ENCODE data around the gene ZNF574. TPM values are rescaled to one million over a fixed set of nuclear protein-coding genes. Genes with fewer than 3 reads are reported as not detected.

Gene ZNF574
- total and polyA plus RNA-seq, 2 of the 8 experiments (the other 6 are each of a cell fraction or from before 2014, with no cell fraction given), result 27.0 to 38.8 TPM

DNA sequence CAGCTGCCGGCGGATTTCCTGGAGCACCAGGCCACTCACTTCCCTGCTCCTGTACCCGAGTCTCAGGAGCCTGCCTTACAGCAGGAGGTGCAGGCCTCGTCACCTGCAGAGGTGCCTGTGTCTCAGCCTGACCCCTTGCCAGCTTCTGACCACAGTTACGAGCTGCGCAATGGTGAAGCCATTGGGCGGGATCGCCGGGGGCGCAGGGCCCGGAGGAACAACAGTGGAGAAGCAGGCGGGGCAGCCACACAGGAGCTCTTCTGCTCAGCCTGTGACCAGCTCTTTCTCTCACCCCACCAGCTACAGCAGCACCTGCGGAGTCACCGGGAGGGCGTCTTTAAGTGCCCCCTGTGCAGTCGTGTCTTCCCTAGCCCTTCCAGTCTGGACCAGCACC lies 3.3 kb downstream of the ZNF574 start:
- Histone ChIP-seq H3K9me3 (ENCODE audit: insufficient read depth in 2 of 2, low read depth in 1 of 2, low read length in 1 of 2) (no peaks in the 10 kb centered on the region), H3K23me2 (ENCODE audit: low read depth, low read length) (peaks cover 21% of the 10 kb centered on the region), H4K91ac (replicated peaks; ENCODE audit: insufficient read length, low read length) (no peak overlapping the region), H3K27ac (ENCODE audit: low read depth, low read length) (no peak overlapping the region), H4K8ac (ENCODE audit: extremely low read depth, insufficient read depth, low read length) (no peak overlapping the region; the same call in none of the 2 replicates), H2BK120ac (replicated peaks; ENCODE audit: low read depth, low read length) (no peak overlapping the region), H2BK5ac (ENCODE audit: low read depth, low read length) (no peak overlapping the region), H3K4me2 (ENCODE audit: insufficient read depth in 1 of 2, low read depth in 2 of 2, low read length in 2 of 2) (no peak overlapping the region), H3K14ac (ENCODE audit: insufficient read length) (no peak overlapping the region), H3K9ac (replicated peaks in 1 of 4; ENCODE audit: extremely low read depth in 1 of 4, low read depth in 3 of 4, low read length in 3 of 4) (no peak overlapping the region), H2AFZ (ENCODE audit: low read length) (no peak overlapping the region), H2BK15ac (ENCODE audit: low read length) (no peak overlapping the region), H2BK12ac (ENCODE audit: low read depth, low read length) (no peak overlapping the region), H2BK20ac (ENCODE audit: low read length) (no peak overlapping the region), H2AK5ac (ENCODE audit: low read depth, low read length) (no peak overlapping the region), H3K18ac (ENCODE audit: extremely low read depth, low read length) (no peak overlapping the region), H3K23ac (ENCODE audit: insufficient read length) (no peak overlapping the region), H3K79me2 (ENCODE audit: control insufficient read depth in 1 of 2, insufficient read depth in 2 of 2, low read length in 2 of 2) (peaks cover 22 to 41% of the 10 kb centered on the region in 2 experiments), H4K20me1 (replicated peaks in 1 of 2; ENCODE audit: control insufficient read depth in 1 of 2, insufficient read depth in 2 of 2, low read length in 2 of 2) (peaks cover 28 to 49% of the 10 kb centered on the region in 2 experiments), H3K36me3 (ENCODE audit: control insufficient read depth in 2 of 4, insufficient read depth in 4 of 4, low read length in 3 of 4) (peaks cover 17 to 38% (median 35%) of the 10 kb centered on the region in 4 experiments; a peak in 7 of 8 replicates), H3K4me1 (replicated peaks in 1 of 4; ENCODE audit: control insufficient read depth in 3 of 4, insufficient read depth in 4 of 4, low read length in 3 of 4) (peaks cover 0 to 4% (median 2%) of the 10 kb centered on the region in 4 experiments; a peak in 5 of 7 replicates), H3K4ac (replicated peaks; ENCODE audit: insufficient read length, low read depth, low read length) (no peak overlapping the region), H3K79me1 (ENCODE audit: low read depth, low read length) (peaks cover 17% of the 10 kb centered on the region), H4K5ac (ENCODE audit: insufficient read length, low read depth, low read length) (no peak overlapping the region), H3K27me3 (replicated peaks in 1 of 4; ENCODE audit: control insufficient read depth in 3 of 4, extremely low read depth in 1 of 4, insufficient read depth in 3 of 4, low read length in 3 of 4) (no peaks in the 10 kb centered on the region), H3K4me3 (ENCODE audit: extremely low read depth in 1 of 4, insufficient read depth in 2 of 4, low read depth in 3 of 4, low read length in 4 of 4) (no peak overlapping the region), H3K56ac (replicated peaks; ENCODE audit: insufficient read length, low read depth, low read length) (no peak overlapping the region)
- FAIRE-seq (no peak), DNase-seq (ENCODE audit: low read depth in 1 of 2, low spot score in 2 of 2) (no peak)
- 93% methylated on average over 16 of the region's 16 CpGs; no CpG with 5 or more reads in 1 of the 2 experiments for WGBS, 2 experiments (ENCODE audit: extremely low coverage in 1 of 2, insufficient coverage in 1 of 2, insufficient read length in 1 of 2, insufficient replicate concordance in 2 of 2, low coverage in 1 of 2, low lambda C conversion rate in 2 of 2, missing lambda C conversion rate in 1 of 2)
- CTCF ChIA-PET (ENCODE audit: partially characterized antibody), result interaction anchor here (0.9 to 2.8 kb wide), 7 partner anchors 15 to 105 kb away, joined by 3 to 12 read pairs (median 3); no protein-coding TSS in a partner anchor
- POLR2A ChIA-PET (ENCODE audit: partially characterized antibody), result interaction anchor here (0.7 to 4.1 kb wide), 5 partner anchors 9 to 20 kb away, joined by 3 to 13 read pairs (median 4); partner anchors contain the start of gene GRIK5
- TF ChIP-seq HDAC2 (IDR thresholded peaks at IDR 0.05; ENCODE audit: borderline replicate concordance in 1 of 2, low read depth in 2 of 2, low read length in 2 of 2) (no peak), NANOG (IDR thresholded peaks at IDR 0.05; ENCODE audit: insufficient read depth, low read depth, low read length, poor library complexity, severe bottlenecking) (no peak), HDAC6 (IDR thresholded peaks at IDR 0.05; ENCODE audit: low read depth, low read length) (no peak)
- TF ChIP-seq, protein P1, sequence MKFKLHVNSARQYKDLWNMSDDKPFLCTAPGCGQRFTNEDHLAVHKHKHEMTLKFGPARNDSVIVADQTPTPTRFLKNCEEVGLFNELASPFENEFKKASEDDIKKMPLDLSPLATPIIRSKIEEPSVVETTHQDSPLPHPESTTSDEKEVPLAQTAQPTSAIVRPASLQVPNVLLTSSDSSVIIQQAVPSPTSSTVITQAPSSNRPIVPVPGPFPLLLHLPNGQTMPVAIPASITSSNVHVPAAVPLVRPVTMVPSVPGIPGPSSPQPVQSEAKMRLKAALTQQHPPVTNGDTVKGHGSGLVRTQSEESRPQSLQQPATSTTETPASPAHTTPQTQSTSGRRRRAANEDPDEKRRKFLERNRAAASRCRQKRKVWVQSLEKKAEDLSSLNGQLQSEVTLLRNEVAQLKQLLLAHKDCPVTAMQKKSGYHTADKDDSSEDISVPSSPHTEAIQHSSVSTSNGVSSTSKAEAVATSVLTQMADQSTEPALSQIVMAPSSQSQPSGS (IDR thresholded peaks at IDR 0.05; ENCODE audit: low read length), result no peak
